ENCODE measurements around the gene AGBL4. TPM values are rescaled to one million over a fixed set of nuclear protein-coding genes. Genes with fewer than 3 reads are reported as not detected.

The AGBL4 gene
- total RNA-seq, 3 donors from 2014 or later = 1.3 to 1.9 (median 1.8) TPM

DNA sequence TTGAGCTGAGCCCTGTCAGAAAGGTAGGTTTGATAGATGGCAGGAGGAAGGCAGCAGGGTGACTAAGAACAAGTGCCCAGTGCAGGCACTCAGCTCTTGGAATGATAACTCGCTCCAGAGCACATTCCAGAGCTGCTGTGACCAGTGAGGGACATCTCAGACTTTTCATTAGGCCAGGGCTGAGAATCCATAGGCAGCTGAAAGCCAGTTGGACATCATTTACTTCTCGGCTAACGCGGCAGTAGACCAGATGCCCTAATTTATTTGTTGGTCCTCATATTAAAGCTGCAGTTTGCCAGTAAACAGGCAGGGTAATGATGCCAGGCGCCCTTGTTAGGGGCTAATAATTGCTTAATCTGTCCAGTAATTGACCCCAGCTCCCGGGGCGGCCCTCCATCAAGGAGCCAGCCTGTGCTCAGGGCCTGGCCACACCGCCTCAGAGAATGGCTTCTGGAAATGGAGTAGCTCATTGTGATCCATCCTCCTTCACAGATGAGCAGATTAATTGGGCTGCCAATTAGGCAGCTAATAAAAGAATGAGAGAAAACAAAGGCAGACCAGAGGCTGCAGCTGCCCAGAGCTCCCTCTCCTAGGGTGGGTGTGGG, 1369.0 kb downstream of the AGBL4 start:
- no peak for DNase-seq (ENCODE audit: low spot score in 2 of 2)
- Histone ChIP-seq H3K27ac (no peak overlapping the region), H3K27me3 (no peaks in the 10 kb centered on the region), H3K36me3 (no peaks in the 10 kb centered on the region), H3K4me1 (no peaks in the 10 kb centered on the region), H3K9me3 (no peaks in the 10 kb centered on the region), H3K4me3 (no peak overlapping the region)
- intact Hi-C loops (cut with DNase I; ENCODE audit: low total_unique reads) = no loop called here
- TF ChIP-seq POLR2AphosphoS5 (IDR thresholded peaks at IDR 0.05) (no peak), POLR2A (IDR thresholded peaks at IDR 0.05) (no peak)
- TF ChIP-seq, protein P1, sequence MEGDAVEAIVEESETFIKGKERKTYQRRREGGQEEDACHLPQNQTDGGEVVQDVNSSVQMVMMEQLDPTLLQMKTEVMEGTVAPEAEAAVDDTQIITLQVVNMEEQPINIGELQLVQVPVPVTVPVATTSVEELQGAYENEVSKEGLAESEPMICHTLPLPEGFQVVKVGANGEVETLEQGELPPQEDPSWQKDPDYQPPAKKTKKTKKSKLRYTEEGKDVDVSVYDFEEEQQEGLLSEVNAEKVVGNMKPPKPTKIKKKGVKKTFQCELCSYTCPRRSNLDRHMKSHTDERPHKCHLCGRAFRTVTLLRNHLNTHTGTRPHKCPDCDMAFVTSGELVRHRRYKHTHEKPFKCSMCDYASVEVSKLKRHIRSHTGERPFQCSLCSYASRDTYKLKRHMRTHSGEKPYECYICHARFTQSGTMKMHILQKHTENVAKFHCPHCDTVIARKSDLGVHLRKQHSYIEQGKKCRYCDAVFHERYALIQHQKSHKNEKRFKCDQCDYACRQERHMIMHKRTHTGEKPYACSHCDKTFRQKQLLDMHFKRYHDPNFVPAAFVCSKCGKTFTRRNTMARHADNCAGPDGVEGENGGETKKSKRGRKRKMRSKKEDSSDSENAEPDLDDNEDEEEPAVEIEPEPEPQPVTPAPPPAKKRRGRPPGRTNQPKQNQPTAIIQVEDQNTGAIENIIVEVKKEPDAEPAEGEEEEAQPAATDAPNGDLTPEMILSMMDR (IDR thresholded peaks at IDR 0.05) = no peak

DNA sequence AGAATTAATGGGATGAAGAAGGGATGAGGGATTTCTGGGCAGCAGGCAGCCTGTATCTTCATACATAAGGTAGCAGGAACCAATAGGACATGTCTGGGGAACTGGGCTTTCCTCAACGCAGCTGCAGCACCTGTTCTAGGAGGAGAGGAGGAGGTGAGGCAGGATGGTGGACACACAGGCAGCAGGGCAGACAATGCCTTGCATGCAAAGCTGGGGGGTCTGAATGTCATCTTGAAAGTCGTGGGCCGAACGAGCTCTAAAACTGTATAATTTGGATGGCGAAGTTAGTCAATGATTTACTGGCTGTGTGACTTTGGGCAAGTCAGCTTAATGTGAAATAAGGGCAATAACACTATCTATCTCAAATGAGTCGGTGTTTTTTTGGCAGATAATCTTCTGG, 1371.4 kb downstream of the AGBL4 start:
- Histone ChIP-seq H3K4me3 (no peak overlapping the region), H3K27ac (no peak overlapping the region), H3K27me3 (no peaks in the 10 kb centered on the region), H3K36me3 (no peaks in the 10 kb centered on the region), H3K4me1 (no peaks in the 10 kb centered on the region), H3K9me3 (no peaks in the 10 kb centered on the region)
- DNase-seq (ENCODE audit: low spot score in 2 of 2) = no peak
- intact Hi-C loops (cut with DNase I; ENCODE audit: low total_unique reads) = no loop called here
- TF ChIP-seq POLR2AphosphoS5 (IDR thresholded peaks at IDR 0.05) (no peak), POLR2A (IDR thresholded peaks at IDR 0.05) (no peak)
- TF ChIP-seq, protein P1 (IDR thresholded peaks at IDR 0.05) = no peak

DNA sequence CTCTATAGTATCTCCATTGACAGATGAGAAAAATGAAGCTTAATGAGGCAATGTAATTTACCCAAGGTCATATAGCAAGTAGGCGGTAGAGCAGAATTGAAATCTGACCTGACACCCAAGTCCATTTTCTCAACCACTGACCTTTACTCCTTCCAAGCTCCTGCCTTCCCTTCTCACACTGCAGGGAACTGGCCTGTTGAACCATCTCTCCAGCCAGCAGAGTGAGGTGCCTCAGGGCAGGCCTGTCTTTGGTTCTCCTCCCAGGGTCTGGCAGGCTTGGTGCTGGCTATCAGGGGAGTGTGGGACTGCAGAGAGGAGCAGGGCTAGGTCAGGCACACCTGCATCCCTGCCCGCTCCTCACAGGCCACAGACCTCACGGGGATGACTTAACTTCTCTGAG, 1373.9 kb downstream of the AGBL4 start:
- no peaks in the 10 kb centered on the region for H3K9me3 ChIP-seq
- no peak for TF ChIP-seq POLR2AphosphoS5 (IDR thresholded peaks at IDR 0.05)
- TF ChIP-seq POLR2A (IDR thresholded peaks at IDR 0.05) = no peak
- intact Hi-C loops (cut with DNase I; ENCODE audit: low total_unique reads) = no loop called here

DNA sequence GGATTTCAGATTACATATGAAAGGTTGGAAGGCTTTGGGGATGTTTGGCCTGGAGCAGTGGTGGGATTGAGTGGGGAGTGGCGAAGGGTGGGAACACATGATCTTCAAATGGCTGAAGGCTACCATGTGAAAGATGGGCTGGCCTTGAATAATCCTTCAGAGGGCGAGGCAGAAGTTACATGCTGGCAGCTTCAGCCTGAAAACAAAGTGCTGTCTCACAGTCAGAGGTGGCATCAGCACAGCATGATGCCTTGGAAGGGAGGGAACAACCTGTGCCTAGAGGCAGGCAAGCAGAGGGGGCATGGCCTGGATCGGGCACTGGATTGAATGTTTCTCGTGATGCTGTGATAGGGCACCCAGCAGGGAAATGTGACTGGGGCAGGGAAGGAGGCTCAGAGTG, 1377.9 kb downstream of the AGBL4 start:
- Histone ChIP-seq H3K9me3 (no peaks in the 10 kb centered on the region), H3K4me1 (no peaks in the 10 kb centered on the region), H3K27me3 (no peaks in the 10 kb centered on the region), H3K27ac (no peak overlapping the region), H3K4me3 (no peak overlapping the region), H3K36me3 (no peaks in the 10 kb centered on the region)
- TF ChIP-seq POLR2AphosphoS5 (IDR thresholded peaks at IDR 0.05) (no peak), POLR2A (IDR thresholded peaks at IDR 0.05) (no peak)
- TF ChIP-seq, protein P1 (IDR thresholded peaks at IDR 0.05) = no peak
- intact Hi-C loops (cut with DNase I; ENCODE audit: low total_unique reads) = no loop called here
- DNase-seq (ENCODE audit: low spot score in 2 of 2) = no peak

More for the DNA sequence above, 1373.9 kb downstream of the AGBL4 start:
- H3K27ac ChIP-seq = no peak overlapping the region
- DNase-seq (ENCODE audit: low spot score in 2 of 2) = no peak
- H3K36me3 ChIP-seq = no peaks in the 10 kb centered on the region
- no peaks in the 10 kb centered on the region for H3K4me1 ChIP-seq
- H3K4me3 ChIP-seq = no peak overlapping the region
- H3K27me3 ChIP-seq = no peaks in the 10 kb centered on the region

DNA sequence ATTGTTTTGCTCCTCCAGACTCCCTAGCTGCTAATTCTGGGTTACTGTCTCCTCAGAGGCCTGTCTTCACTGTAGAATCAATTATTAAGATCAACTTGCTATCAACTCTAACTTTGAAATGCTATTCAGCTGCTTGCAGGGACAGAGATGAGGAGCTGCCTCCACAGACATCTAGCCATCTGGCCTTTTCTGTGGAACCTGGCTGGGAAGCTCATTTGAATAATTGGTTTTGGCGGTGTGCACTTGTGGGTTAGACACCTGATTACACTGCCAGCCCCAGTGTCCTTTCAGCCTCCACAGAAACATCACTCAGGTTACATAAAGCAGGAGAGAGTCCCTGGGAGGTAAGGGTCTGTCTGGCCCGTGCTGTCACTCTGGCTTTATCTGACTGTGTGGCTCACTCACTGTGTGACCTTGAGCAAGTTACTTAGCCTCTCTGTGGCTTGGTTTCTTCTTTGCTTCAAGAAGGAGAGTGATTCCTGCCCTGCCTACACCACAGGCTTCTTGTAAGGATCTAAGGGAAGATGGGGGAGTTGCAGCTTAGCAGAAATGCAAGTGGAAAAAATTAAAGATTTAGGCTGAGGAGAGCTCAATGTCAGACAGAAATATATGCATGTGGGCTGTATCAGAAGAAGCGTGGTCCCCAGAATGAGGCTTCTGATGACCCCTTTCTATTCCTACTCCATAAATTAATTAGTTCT, 1378.7 kb downstream of the AGBL4 start:
- no peak for DNase-seq (ENCODE audit: low spot score in 2 of 2)
- no peaks in the 10 kb centered on the region for H3K27me3 ChIP-seq
- TF ChIP-seq POLR2AphosphoS5 (IDR thresholded peaks at IDR 0.05) = no peak
- TF ChIP-seq, protein P1 (IDR thresholded peaks at IDR 0.05) = no peak
- no peak for TF ChIP-seq POLR2A (IDR thresholded peaks at IDR 0.05)
- intact Hi-C loops (cut with DNase I; ENCODE audit: low total_unique reads) = no loop called here
- H3K9me3 ChIP-seq = no peaks in the 10 kb centered on the region
- H3K36me3 ChIP-seq = no peaks in the 10 kb centered on the region
- no peak overlapping the region for H3K27ac ChIP-seq
- H3K4me3 ChIP-seq = no peak overlapping the region
- no peaks in the 10 kb centered on the region for H3K4me1 ChIP-seq

Measured in breast epithelium (tissue), 4 donors.